GM18502 (cell line): ENCODE results near the gene CMTM5.

Experiments used
- ATAC-seq: cut with Tn5 transposase; IDR thresholded peaks from one replicate; pipeline ENCODE4 v1.9.1; 2021; ENCODE audit warnings: mild to moderate bottlenecking; ENCODE audit not compliant: unreplicated experiment, poor library complexity

CMTM5 gene

DNA sequence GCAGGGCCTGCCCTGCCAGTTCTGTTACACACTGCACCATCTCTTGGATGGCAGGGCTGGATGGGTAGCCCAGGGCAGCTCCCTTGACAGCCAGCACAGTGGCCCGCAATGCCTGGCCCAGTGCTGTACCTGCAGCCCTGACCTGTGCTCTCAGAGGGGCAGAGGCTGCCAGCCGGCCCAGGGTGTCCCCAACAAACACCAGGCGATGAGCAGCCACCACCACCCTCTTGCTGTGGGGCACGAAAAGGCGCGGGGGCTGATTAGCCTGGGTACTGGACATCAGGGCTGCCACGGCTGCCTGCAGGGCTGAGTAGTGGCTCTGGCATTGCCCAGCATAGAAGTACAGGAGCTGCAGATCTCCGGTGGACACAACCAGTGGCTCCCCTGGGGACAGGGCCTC lies 19.6 kb upstream of the CMTM5 start:
- no peak for ATAC-seq

DNA sequence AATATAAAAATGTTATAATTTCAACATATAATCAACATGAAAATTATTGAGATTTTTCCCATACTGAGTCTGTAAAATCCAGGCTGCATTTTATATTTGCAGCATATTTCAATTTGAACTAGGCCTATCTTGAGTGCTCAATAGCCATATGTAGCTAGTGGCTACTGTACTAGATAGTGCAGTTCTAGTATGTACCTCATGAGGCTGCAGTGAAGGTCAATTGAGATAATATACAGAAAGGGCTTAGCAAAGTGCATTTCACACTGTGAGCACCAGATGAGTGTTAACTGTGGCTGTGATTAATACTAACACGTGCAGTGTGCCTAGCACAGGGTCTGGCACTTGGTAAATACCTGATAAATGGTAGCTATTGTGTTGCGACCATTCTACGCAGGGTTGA lies 18.8 kb upstream of the CMTM5 start:
- ATAC-seq = no peak

DNA sequence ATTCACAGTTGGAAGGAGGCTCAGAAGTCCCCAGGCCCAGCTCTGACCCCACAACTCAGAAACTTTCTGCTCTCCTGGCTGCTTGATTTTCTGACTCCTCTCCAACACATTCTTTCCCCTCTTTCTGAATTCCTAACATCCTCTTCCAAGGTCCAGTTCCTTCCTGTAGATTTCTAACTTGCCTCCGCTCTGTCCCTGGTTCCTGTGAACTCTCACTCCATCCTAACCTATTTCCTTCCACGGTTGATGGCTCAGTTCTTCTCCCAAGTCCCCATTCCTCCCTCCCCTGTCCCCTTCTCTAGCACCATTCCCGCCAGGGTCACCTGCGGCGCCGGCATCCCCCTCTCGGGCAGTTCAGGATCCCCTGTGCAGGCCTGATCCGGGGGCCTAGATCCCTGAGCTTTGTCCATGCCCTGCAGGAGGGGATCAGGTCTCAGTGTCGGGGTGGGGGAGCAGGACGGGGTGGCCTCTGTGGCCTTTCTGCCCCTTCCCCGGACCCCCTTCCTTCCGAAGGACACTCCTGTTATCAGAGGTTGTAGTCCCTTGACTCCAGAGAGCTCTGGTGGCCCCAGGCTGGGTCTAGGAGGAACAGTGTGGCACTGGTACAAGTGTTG lies 18.2 kb upstream of the CMTM5 start:
- no peak for ATAC-seq

DNA sequence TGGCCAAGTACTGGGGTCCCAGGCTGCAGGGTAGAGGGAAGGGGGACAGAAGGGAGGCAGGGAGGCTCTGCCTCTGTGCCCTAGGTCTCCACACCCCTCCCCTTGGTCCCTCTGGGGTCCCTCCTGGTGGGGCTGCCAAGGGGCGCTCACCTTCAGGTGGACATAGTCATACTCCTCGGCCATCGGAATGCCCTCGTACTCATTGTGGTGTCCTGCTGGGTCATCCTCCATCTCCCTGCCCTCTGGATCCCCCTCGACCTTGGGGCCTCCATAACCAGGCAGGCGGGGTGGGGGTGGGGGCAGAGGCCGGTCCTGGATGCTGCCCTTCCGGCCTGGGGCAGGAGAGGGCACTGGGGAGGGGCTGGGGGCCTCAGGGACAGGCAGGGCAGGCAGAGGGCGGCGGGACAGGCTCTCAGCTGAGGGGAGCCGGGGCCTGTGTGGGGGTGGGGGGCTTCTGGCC lies 17.6 kb upstream of the CMTM5 start:
- ATAC-seq = no peak

DNA sequence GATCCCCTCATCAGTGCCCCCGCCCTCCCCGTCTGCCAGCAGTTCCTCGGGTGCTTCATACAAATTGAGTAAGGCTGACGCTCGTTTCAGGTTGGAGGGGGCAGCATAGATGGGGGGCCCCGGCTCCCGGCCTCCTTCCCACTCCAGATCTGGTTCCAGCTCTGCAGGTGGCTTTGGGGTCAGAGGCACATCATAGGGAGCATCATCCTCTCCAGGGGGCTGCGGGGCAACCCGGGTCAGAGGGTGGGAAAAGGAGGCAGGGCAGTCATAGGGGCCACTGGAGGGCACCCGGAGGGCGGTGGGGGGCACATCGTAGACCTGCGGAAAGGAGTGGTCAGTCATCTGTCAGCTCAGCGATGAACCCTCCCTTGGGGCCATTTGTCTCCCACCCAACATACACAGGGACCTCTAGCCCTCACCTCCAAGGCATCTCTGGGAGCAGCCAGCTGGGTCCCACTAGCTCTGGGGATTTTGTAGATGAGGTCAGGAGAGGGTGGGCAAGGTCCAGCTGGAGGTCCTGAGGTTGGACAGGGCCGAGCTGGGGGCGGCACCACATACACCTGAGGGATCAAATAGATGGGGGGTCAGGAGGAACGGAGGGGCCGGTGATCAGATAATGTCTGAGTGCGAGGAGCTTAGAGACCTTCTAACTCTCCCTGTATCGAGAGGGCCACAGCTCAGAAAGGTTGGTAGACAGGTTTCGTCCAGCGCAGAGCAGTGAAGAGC lies 17.0 kb upstream of the CMTM5 start:
- ATAC-seq = no peak

DNA sequence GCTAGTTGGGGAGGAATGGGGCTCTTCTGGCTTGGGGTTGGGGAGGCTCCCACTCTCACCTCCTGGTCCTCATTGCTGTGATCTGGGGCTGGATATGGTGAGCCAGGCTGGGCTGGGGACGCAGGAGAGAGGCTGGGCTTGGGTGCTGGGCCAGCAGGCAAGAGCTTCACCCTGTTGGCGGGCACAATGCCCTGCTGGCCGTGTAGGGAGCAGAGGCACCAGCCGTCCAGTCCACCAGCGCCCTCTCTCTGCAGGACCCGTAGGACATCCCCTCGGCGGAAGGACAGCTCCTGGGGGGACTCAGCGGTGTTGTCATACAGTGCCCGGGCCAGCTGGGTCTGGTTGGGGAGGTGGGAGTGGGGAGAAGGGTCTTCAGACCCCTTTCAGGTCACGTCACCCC lies 16.4 kb upstream of the CMTM5 start:
- no peak for ATAC-seq

DNA sequence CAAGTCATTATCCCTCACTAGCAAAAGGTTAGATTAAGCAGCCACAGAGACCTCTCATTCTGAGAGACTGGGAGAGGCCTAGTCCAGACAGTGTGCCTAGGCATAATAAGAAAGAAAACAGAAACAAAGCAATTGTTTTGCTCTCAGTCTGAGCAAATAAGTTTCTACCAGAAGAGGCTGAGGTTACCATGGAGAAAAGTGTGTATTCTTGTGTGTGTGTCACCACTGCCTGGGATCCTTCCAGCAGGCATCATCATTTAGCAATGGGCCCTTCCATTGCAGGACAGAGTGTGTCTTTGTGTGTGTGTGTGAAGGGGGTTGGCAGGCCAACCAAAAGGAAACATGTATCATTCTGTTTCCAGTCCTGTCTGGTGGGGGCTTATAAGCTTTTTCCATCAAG lies 15.5 kb upstream of the CMTM5 start:
- ATAC-seq = no peak

DNA sequence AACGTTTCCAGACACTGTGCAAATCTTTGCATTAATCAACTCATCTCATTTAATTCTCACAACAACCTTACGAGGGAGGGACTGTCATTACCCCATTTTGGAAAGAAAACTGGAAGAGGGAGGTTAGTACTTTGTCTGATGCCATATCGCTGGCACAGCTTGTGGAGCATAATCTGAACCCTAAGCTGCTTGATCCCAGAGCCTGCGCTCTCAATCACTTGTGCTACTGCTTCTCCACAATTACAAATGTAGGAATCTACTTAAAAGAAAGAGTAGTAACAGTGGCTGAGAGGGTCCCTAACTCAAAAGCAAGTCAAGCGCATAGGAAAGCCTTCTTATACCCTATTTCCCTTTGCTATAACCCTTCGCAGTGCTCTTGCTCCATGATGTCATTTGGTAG lies 15.1 kb upstream of the CMTM5 start:
- ATAC-seq = no peak

DNA sequence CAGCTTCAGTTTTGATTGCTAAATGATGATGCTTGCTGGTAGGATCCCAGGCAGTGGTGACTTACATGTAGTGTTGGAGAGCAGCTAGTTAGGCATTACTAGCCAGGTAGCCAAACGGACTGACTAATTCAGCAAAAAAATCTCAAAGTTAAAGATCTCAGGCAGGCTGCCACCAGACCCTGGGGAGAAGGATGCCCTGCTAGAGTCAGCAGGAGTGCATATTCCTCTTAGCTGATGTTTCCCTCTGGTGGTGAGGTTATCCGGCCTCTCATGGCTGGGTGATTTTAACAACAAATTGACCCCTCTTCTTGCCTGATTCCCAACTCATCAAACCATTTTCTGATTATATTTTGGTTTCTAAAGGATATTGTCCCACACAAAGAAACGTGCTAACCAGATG lies 14.6 kb upstream of the CMTM5 start:
- no peak for ATAC-seq

DNA sequence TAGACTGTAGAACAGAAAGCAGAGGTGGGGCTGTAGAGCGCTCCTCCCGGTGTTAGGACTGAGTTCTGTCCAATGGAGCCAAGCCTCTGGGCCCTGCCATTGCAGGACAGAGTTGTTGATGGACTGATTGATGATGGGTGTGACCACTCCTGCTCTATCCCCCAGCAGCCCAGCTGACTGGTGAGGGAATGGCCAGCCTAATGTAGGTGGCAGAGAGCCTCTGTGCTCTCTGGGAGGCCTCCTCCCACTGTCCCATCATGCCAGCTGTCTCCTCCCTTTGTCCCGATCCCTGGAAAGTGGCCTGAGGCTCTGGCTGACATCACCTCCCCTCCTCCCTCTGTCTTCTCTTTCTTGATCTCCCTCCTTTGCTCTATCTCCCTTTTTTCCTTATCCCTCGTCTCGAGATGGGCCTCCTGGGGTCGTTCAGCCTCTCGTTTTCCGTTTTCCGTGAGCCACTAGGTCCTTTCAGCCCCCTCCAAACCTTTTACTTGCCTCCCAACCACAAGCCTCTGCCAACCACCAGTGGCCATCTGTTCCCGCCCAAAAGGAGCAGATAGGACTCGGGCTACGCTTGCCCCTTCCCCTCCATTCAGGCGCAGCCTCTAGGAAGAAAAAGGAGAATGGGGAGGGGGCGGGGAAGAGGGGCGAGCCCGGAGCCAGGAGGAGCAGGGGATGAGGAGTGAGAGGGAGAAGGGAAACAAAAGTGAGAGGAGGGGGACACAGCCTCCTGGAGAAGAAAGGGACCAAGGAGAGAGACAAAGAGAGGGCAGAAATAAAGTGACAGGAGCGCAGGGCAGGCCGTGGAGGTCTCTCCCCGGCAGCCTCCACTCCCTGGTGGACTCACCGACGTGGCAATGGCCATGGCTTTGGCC lies 12.4 kb upstream of the CMTM5 start:
- ATAC-seq = no peak

DNA sequence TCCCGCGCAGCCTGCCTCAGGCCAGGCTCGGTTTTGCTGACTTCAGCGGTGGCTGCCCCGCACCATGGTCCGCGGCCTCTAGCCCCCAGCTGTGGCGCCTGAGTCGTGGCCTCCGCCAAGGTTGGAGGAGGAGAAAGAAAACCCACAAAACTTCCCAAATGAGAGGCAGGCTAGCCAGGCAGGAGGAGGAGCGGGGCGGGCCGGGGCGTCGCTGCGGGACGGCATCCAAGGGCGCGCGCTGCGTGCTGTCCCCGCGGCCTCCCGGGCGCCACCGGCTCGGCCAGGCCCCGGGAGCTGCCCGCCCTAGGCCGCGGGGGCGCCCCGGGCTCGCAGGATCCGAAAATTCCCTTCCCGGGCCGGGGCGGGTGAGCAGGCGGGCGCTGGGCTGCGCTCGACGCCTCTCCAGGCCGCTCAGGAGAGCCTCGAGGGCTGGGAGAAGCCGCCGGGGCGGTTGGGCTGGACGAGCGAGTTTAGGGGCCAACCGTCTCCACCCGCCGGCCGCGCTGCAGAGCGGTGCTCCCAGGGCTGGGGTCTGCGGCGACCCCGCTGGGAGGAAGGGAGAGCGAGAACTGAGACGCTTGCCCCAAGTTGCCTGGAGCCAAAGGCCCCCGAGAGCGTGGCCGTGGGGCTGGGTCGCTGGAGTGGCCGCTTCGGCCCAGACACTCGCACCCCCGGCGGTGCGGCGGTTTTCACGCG lies 11.7 kb upstream of the CMTM5 start, which contains the start of gene EFS:
TSS of gene EFS (minus strand) at position 137 of the 696 bp plus-strand sequence. CDS start 147 bp downstream, outside the sequence.
- ATAC-seq = no peak

DNA sequence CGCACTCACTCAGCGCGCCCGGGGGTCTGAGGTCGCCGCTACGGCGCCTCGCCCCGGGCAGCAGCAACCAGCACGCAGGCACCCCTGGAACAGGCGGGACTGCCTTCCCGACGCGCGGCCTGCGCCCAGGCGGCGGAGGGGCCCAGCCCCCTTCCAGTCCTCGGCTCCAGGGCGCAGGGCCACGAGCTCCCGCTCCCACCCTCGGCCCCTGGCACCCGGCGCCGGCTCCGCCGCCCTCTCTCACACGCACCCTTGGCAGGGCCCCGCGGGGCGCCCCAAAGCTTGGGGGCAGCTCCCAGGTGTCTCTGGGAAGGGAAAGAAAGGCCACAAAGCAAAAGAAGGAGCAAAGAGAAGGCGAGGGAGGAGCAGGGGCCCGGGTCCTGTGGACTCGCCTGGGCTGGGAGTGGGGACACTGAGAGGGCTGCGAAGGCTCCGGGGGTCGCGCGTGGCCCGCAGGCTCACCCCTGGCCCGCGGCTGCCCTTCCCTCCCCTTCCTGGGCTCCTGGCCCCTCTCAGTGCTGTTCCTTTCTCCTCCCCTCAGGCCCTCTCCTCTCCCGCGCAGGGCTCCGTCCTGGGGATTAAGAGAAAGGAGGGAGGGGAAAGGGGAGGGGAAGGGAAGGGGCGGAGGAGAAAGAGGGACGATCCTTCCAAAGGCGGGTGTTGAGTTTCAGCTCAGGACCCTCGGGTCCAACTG lies 11.0 kb upstream of the CMTM5 start:
- no peak for ATAC-seq

DNA sequence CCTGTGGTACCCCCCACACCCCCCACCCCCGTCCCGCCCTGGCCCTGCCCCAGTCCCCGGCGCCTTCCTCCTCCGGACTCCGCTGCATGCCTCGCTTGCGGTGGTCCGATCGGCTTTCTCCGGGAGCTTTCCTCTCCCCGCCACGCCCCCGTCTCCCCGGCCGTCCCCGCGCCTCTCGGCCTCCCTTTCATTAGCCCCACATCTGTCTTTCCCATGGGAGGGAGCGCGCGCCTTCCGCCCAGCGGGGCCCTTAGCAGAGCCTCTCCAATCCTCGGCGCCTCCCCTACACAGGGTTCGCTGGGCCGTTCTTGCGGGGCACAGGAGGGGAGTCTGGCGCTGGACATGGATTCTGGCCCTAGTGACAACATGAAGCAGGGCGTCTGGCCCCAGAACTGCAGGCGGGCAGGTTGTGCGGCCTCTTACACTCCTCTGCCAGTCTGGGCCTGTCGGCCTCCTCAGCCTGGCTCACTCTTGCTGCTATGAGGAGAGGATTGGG lies 10.4 kb upstream of the CMTM5 start:
- no peak for ATAC-seq

DNA sequence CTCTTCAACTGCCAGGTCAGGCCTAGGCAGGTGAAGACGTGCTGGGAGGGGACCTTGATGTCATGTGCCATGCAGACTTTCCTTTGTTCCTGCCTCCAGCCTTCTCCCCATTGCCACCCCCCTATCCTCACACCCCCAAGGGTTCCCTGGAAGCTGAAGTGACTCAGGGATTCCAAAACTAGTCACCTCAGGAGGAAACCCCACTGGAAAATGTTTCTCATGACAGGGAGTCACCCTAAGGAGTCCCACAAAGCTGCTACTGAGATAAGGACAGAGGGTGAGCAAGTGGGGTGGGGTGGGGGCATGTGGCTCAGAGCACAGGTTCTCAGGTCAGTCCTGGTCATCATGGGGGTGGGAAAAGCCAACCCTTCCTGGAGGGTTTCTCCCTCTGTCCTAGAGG lies 6.6 kb upstream of the CMTM5 start:
- no peak for ATAC-seq

DNA sequence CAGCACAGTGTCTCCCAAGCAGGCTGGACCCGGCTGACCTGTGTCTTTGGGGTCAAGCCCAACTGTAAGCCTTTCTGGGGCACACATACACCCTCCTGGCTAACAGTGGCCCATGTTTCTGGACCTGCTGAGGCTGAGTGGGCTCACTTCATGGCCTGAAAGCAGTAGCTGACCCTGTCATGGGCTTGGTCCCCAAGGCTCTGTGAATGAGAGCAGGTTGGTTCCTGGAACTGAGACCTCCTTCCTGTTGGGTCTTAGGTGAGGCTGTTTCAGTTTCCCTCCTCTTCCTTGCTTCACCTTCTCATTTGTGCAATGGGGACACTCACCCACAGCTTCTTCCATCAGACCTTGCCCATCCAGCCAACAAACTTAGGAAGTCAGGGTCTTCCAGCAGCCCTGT lies 5.0 kb upstream of the CMTM5 start:
- ATAC-seq = no peak

DNA sequence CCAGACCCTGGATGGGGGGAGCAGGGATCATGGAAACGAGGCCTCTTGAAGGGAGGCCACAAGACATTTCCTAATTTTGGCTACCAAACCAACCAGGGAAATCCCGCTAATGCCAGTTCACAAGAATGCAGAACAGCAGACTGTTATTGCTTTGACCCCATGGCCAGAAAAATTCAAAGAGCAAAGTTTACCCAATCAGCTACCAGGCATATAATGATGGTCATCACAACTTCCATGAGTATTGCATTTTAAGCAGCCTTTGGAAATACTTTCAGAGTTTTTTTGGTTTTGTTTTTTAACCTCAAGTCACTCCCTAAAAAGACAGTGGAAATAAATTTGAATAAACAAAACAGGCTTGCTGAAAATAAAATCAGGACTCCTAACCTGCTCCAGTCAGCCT lies 4.3 kb upstream of the CMTM5 start, which contains the start of gene IL25:
TSS of gene IL25 (plus strand) at position 301 of the 400 bp plus-strand sequence.
- ATAC-seq = no peak

DNA sequence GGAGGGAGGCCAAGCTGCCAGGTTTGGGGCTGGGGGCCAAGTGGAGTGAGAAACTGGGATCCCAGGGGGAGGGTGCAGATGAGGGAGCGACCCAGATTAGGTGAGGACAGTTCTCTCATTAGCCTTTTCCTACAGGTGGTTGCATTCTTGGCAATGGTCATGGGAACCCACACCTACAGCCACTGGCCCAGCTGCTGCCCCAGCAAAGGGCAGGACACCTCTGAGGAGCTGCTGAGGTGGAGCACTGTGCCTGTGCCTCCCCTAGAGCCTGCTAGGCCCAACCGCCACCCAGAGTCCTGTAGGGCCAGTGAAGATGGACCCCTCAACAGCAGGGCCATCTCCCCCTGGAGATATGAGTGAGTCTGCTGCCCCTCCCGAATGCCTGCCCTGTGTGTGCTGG lies 3.8 kb upstream of the CMTM5 start:
- ATAC-seq = no peak

DNA sequence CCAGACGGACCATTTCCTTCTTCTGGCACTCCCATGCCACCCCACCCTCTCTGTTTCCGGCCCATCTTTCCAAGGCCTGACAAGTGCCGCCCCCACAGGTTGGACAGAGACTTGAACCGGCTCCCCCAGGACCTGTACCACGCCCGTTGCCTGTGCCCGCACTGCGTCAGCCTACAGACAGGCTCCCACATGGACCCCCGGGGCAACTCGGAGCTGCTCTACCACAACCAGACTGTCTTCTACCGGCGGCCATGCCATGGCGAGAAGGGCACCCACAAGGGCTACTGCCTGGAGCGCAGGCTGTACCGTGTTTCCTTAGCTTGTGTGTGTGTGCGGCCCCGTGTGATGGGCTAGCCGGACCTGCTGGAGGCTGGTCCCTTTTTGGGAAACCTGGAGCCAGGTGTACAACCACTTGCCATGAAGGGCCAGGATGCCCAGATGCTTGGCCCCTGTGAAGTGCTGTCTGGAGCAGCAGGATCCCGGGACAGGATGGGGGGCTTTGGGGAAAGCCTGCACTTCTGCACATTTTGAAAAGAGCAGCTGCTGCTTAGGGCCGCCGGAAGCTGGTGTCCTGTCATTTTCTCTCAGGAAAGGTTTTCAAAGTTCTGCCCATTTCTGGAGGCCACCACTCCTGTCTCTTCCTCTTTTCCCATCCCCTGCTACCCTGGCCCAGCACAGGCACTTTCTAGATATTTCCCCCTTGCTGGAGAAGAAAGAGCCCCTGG lies 1.2 kb upstream of the CMTM5 start:
- no peak for ATAC-seq

DNA sequence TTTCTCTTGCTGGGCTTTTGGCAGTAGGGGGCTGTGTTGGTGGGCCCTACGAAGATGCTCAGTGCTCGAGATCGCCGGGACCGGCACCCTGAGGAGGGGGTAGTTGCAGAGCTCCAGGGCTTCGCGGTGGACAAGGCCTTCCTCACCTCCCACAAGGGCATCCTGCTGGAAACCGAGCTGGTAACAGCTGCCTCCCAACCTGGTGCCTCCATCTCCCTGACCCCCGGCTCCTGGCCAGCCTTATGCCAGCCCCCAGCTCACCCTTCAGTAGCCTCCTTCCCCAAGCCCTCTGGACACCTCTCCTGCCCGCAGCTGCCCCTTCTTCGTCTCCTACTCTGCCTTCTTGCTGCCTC lies 328 bp downstream of the CMTM5 start:
- no peak for ATAC-seq
